GM12872 (cell line): ENCODE data around the gene EGLN3.

ENCODE experiments used
- TF ChIP-seq, protein P1 (sequence below): IDR thresholded peaks from 3 replicates; pipeline ENCODE4 v1.5.1; 2011; ENCODE audit warnings: low read depth, mild to moderate bottlenecking, low read length, moderate library complexity; ENCODE audit not compliant: insufficient read depth

Gene EGLN3

DNA sequence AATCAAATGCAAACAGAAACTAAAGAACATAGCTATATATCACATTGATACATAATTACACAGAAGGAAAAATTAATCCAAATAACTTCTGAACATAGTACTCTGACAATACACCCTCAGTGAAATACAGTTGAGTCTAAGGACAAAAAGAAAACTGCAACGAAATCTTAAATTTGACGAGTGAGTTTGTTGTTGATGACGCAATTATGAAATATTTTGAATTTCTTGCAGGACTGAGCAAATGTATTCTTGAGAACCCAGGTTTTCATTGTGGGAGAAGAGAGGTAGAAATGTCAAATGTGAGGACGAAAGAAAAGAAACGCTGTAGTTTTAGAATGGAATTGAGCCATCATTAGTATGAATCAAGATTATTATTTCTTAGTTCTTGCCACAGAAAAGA is 46.3 kb downstream of the EGLN3 start:
- TF ChIP-seq, protein P1, sequence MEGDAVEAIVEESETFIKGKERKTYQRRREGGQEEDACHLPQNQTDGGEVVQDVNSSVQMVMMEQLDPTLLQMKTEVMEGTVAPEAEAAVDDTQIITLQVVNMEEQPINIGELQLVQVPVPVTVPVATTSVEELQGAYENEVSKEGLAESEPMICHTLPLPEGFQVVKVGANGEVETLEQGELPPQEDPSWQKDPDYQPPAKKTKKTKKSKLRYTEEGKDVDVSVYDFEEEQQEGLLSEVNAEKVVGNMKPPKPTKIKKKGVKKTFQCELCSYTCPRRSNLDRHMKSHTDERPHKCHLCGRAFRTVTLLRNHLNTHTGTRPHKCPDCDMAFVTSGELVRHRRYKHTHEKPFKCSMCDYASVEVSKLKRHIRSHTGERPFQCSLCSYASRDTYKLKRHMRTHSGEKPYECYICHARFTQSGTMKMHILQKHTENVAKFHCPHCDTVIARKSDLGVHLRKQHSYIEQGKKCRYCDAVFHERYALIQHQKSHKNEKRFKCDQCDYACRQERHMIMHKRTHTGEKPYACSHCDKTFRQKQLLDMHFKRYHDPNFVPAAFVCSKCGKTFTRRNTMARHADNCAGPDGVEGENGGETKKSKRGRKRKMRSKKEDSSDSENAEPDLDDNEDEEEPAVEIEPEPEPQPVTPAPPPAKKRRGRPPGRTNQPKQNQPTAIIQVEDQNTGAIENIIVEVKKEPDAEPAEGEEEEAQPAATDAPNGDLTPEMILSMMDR: no peak

DNA sequence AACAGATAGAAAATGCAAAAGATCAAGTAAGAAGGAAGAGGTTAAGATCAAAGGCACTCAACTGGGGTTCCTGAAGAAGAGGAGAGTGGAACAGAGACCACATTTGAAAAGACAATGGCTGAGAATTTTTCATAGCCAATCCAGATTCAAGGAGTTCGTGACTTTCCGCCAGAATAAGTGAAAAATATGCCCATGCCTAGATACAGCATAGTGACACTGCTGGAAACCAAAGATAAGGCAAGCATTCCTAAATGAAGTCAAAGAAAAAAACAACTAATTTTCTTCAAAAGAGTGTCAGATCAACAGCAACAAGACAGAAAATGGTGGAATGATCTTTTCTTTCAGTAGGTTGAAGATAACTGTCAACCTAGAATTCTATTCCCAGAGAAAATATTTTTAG is 47.5 kb downstream of the EGLN3 start:
- TF ChIP-seq, protein P1: no peak

DNA sequence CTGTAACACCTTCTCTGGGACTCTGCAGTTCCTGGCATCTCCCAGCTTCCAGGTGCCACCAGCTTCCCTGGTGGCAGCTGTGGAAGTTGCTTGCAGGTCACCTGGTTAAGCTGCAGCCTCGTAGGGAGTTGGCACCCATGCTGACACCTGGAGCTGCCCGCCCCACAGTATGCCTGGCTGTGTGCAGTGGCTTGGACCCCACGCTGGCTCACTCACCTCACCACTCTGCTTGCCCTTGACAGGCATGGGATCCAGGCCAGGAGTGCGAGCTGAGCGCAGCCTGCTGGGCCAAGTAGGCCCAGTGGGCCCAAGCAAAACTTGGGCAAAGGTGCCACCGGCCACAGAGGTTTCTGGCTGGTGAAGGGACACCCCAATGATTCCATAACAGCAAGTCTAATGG is 48.5 kb downstream of the EGLN3 start:
- TF ChIP-seq, protein P1: no peak

DNA sequence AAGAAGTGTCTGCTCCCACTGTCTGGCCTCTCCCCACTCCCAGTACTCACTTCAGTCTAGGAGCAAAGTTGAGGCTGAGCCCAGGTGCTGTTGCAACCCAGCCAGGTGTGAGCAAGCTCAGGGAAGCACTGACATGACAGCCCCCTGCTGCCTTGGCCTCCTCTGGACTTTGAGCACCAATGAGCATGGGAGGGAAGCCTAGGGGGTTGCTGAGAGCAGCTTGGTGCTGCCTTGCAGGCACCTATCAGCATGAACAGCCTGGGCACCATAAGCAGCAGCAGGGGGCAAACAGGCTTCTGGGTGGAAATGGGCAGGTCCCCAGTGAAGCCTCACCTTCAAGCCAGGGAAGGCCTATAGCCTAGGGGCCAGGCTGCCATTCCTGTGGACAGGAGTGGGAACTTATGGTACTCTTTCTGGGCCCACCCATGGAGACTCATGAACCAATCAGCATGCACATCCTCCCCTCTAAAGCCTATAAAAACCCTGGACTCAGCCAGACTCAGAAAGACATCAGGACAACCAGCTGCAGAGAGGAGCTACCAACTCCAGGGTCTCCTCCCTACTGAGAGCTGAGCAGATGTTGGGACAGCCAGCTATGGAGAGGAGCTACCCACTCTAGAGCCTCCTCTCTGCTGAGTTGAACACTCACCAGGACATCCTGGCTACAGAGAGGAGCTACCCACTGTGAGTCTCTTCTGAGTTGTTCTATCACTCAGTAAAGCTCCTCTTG is 49.3 kb downstream of the EGLN3 start:
- TF ChIP-seq, protein P1: no peak

DNA sequence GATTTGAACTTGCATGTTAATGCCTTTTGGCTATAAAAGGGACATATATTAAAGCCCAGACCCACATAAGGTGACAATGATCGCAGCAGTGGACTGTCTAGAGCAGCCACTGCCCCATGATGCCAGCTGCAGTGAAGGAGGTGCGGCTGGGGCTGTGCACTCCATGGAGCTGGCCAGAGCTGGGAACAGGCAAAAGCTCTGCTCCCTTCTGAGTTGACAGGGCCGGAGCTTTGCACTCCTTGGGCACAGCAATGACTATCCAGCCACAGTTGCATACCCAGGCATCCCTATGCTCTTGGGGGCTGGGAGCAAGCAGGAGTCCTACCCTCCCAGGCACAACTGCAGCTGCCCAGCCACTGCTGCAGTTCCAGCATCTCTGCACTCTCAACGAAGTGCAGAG is 50.2 kb downstream of the EGLN3 start:
- TF ChIP-seq, protein P1: no peak

DNA sequence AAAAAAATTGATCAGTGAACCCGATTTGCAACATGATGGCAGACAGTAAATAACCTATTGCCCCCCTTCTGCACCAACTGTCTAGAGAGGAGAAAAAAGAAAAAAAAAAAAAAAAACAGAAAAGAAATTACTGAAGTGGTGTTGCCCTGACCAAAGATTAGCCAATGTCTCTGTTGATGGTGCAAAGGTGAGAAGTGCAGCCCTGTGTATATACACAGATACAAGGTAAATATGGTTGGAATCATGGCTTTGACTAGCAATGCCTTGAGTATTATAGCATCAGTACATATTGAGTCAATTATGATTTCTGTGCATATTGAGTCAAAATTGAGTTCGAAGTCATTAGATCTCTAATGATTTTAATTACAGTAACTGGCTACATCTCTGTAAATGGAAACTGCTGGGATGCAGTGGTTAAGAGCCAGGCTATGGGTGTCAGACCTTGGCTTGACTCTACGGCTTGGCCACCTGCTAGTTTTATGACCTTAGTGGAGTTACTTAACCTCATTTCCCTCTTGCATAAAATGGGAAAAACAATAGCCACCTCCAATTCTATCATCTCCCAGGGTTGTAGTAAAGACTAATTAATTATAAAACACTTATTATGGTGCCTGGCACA is 51.0 kb downstream of the EGLN3 start:
- TF ChIP-seq, protein P1: no peak

DNA sequence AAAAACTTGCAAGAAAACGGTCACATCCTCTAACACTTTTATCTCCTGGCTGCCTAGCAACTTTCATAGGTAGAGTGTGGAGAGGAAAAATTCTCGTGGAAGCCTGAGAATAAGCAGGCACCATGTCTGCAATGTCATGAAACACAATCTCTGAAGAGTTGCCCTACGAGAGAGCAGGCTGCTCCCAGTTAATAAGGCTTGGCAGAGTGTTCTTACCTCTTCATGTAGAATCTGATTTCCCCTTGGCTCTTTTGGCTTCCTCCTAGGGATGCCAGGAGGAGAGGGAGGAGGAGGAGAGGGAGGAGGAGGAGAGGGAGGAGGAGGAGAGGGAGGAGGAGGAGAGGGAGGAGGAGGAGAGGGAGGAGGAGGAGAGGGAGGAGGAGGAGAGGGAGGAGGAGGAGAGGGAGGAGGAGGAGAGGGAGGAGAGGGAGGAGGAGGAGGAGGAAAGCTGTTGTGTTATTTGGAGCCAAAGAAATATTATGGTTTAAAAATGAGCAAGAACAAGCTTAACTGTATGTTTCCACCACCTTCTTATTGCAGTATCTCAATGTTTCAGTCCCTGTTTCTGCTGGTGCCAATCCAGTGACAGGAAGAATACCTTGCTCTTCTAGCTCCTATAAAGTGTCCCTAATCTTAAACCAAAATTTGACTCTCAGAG is 52.9 kb downstream of the EGLN3 start:
- TF ChIP-seq, protein P1: no peak
